ENCODE measurements around the gene PHYKPL.
A peak's percentile ranks its signal among the peaks of the same experiment; 100 is the strongest.
"Not testable (repeated sequence)": the region's sequence is repeated elsewhere in the genome, so short reads cannot be mapped to it uniquely, and the experiment has no call there.

The PHYKPL gene

DNA sequence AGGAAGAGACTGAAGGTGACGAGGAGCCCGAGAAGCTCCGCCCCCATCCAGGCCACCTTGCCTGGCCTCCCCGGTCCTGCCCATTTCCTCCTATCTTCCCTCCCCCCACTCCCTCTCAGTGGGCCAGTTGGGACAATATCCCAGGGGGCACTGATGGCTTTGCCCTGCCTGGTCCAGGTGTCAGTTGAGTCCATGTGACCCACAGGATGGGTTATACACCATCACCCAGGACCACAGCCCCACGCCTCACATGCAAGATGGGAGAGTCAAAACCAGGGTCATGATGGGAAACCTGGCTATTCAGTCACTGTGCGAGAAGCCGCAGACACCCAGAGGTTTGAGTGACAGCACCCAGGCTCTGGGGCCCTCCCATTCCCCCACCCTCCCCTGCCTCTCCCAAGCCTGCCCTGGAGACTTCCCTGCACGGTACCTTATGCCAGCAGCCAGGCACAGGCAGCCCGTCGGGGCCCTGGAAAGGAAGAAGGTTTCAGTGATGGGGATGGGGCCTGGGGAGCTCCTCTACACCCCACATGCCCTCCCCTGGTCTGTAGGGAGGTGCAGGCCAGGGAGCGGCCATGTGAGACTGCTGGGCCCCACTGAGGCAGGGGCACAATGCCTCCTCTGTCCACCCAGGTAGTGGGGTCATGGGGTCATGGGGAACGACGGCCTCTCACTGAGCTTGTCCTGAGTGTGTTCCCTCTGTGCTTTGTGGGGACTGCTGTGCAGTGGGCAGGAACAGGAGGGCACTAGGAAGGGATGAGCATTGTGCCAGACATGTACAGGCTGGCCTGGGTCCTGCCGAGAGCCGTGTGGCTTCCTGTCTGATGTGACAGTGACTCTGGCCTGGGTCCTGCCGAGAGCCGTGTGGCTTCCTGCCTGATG lies 6.3 kb upstream of the PHYKPL start:
- peak; percentile 10 for DNase-seq

DNA sequence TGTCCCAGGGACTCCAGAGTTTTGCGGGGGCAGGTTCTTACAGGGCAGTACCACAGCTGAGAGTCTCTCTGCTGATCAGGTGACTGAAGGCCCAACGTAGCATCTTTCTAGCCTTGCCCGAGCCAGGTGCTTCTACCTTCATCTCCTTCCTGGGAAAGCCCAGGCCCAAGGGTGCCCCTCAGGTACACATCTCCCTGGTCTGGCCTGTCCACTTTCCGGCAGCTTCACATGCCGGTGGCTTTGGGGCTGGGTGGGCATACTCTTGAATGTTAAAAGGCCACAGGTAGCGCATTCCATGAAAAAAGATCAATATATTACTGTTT lies 5.7 kb upstream of the PHYKPL start:
- no peak for DNase-seq

DNA sequence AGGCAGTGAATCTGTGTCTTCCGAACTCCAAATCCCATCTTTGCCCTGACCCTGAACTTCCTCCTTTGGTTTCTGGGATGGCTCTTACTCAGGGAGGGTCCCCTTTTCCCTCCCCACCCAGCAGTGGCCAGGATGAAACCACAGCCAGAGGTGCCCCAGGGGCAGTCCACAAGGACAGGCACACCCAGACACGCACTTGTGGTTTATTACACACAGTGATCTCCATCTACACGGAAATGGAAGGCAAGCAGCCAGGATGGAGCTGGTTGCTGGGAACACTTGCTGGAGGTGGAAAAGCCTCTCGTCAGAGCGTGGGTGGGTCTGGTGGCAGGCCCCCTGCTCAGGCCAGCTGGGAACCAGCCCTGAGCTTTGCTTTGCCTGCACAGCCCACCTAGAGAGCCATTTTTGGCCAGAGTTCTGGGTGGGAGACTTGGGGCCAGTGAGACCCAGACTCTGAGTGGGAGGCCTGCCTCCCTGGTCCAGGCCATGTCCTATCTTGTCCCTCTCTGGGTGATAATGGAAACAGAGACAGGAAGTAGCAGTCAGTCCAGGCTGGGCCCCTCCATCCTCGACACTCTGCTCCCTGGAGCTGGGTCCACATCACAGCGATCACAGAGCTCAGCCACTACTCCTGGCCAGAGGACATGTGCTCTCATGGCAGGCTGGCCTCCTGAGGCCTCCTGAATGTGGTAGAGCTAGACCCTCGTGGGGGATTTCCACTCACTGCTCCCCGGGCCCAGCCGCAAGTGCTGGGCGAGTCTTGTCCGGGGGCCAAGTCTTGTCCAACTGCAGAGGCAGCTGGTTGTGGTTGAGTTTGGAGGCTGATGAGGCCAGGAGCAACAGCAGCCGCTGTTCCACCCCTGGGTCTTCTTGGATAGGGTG lies 5.1 kb upstream of the PHYKPL start:
- no peak for DNase-seq

DNA sequence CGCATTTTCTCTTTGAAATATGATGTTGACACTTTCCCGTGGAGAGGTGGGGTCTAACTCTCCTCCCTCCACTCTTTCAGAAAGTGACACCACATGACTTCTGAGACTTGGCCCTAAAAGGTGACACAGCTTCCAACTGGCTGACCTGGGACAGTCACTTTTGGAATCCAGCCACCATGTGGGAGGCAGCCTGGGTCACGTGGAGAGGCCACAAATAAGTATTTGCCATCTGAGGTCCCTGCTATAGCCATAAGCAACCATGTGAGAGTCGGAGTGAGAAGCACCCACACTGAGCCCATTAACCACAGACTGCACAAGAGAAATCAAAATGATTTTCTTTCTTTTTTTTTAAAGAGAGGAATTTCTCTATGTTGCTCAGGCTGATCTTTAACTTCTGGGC lies 4.1 kb upstream of the PHYKPL start:
- no peak for DNase-seq

DNA sequence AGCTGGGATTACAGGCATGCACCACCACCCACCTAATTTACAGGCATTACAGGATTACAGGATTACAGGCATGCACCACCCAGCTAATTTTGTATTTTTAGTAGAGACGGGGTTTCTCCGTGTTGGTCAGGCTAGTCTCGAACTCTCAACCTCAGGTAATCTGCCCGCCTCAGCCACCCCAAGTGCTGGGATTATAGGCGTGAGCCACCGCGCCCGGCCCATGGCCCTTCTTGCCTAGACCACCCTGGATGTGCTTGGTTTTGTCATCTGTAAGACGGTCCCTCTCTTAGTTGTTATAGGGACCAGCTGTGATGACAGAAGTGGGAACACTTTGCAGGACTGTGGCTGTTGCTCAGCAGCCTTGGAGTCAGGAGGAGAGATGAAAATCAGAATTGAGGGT lies 3.5 kb upstream of the PHYKPL start:
- DNase-seq = no peak

DNA sequence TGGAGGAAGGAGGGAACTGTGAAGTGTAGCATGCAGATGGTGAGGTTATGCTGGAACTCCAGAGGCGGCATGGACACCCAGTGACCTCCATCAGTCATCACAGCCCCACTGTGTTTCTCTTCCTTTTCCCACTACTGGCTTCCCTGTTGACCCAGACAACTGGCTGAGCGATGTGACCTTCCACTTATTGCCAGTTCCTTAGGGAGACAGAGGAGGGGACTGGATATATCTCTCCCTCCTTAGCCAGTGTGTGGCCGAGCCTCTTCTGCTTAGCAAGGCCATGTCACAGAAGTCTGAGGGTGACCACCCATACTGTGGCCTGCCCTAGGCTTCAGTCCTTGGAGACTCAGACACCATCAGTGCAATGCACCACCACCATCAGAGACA lies 3.0 kb upstream of the PHYKPL start:
- no peak for DNase-seq

DNA sequence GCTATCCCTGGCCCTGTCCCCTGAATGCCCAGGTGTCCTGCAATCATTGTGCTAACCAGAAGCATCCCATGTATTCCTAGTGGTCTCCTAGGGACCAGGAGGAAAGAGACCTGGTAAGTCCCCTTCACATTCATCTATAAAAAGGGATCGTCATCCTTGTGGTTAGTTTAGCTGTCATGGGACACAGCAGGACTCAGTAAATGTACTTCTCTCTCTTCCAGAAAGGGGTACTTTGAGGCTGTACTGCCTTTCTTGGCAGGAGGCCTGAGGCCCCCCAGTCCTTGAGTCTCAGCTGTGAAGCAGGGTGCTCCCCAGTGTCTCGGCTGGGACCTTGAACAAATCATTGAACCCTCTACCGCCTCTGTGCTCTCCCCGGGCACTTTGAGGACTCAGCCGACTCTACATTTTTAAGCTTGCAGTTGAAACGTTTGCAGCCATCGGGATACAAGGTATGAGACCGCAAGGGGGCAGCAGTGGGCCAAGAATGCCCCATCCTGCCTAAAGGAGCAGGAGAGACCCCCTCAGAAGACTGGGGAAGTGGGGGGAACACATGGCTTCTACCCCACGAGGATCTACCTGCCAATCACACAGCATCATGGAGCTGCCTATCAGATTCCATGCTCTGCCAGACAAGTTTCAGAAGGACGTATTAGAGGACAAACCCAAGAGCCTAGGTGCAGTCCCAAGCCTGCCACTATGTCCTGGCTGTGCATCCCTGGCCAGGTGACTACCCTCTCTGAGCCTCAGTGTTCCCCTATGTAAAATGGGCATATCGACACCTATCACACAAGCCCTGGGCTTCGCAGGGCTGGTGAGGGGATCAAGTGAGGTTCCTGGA lies 2.4 kb upstream of the PHYKPL start:
- DNase-seq = peak; percentile 74

DNA sequence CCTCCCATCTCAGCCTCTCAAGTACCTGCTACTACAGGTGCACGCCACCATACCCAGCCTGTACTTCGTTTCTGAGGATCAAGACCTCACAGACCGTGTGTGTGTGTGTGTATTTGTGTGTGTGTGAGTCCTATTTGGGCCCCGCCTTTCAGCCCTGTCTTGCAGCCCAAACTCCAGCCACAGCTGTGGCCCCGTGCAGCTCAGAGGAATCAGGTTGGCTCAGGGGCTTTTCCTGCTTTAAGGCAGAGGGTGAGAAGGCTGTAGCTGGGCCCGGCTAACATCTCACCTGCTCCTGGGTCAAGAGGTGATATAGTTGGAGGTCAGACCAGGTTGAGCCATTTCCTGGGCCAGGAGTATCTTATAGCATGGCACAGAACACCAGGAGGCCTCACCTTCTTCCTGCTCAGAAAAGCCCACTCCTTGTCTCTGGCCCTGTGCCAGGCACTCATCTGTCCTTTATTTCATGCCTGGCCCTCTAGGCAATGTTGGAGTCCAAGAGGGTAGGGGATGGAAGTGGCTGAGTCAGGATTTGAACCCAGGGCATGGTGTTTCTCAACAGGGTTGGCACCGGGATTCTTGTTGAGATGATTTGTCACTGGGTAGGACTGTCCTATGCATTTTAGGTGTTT lies 1.6 kb upstream of the PHYKPL start:
- no peak for DNase-seq

DNA sequence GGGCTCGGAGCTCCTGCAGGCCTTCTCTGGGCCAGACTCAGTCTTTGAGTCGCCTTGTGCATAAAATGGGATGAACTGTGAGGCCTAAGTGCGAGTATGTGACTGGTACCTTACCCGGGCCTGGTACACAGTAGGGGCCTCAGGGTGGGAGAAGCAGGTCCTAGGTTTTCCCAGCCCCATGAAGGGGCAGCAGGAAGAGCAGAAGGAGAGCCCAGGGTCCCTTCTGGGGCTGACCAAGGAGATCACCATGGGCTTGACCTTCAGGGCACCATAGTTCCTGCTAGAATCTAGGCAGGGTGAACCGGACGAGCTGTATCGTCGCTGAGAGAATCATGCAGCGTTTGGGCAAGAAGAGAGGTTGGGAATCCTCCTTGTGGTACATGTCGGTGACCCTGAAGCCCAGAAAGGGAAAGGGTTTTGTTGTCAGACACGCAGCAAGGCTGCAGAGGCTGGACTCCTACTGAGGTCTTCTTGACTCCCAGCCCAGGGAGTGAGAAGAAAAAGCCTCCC lies 373 bp upstream of the PHYKPL start:
- DNase-seq = no peak

DNA sequence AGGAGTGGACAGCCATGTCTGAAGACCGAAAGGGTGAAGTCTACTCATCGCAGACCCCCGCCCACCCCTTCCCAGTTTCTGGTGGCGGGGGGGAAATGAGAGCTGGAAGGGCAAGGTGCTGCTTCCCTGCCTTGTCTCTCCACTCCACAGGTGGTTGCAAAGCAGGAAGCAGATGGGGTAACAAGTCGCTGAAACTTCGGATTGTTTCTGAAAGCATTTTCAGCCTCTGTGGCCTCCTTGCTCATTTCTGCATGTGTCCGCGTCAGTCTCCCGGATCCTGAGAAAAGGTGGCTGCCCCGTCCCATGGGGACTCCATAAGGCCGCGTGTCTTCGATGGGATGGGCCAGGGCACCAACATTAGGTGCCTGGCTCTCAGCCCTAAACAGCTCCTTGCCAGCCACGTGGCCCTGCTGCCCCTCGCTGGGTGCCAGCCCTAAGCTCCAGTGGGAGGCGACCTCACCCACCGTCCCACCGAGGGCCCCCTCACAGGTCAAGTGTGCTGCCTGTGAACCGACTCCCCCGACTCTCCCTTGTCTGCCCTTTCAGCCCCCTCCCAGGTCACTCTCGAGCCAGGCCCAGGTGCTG lies 971 bp downstream of the PHYKPL start:
- no peak for DNase-seq

DNA sequence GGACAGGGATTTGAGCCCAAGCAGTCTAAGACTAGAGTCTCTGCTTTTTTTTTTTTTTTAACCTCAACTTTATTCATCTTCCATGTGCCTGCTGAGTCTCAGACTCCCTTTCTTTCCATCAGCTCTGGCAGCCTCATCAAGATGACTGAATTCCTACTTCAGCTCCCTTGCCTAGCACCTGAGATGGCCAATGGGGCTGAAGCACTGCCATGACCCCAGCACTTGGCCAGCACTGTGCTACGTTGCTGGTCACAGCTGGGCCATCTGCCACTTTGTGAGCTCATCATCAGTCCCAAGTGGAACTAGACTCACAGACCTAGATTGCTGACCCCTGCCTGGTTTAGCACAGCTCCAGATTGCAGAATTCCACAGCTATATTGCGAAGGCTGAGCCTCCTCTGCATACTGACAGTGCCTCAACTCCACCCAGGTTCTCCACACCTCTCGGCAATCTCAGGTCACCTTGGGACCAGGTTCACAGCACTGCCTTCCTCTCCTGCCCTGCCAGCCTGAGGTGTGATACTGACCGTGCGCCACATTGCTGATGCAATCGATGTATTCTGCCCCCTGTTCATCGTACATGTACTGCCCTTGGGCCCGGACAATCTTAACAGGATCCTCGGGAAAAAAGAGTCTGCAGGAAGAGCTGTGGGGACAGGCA lies 1.6 kb downstream of the PHYKPL start:
- DNase-seq = no peak

DNA sequence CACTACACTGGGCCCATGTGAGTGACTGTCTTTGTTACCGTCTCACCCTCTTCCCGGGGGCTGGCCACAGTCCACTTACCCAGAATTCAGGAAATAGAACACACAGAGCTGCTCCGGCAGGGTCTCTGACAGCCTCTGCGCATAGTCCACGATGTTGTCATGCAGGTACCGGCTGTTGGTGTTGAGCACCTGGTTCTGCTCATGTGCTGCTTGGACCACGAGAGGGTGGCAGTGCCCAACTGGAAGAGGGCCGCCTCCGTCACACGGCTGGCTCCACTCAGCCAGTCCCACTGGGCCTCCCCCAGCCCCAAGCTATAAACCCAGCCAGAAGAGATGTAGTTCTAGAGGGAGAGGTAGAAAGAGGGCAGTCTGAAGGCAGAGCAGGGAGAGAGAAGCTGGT lies 2.7 kb downstream of the PHYKPL start:
- no peak for DNase-seq

DNA sequence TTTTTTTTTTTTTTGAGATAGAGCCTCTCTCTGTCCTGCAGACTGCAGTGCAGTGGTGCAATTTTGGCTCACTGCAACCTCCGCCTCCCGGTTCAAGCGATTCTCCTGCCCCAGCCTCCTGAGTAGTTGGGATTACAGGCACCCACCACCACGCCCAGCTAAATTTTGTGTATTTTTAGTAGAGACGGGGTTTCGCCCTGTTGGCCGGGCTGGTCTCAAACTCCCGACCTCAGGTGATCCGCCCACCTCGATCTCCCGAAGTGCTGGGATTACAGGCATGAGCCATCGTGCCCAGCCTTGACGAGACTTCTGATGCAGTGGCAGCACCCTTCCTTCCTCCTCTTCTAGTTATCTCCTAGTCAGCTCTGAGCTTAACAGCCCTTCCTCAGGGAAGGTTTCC lies 3.5 kb downstream of the PHYKPL start:
- not testable (repeated sequence) for DNase-seq

DNA sequence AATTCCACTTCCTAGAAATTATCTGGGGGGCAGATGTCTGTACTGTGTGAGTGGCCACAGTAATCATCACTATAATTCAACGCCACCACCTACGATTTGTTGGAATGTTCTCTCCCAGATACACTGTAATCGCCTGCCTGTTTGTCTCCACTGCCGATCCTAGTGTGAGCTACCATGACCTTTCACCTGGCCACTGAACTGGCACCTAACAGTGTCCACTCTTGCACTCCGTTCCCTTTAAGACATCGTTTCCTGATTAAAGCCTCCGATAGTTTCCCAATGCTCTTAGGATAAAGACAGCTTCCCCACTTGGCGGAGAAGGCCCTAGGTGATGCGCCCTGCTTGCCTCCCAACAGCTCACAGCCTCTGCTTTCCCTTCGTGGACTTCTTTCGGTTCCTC lies 4.0 kb downstream of the PHYKPL start:
- DNase-seq = no peak

DNA sequence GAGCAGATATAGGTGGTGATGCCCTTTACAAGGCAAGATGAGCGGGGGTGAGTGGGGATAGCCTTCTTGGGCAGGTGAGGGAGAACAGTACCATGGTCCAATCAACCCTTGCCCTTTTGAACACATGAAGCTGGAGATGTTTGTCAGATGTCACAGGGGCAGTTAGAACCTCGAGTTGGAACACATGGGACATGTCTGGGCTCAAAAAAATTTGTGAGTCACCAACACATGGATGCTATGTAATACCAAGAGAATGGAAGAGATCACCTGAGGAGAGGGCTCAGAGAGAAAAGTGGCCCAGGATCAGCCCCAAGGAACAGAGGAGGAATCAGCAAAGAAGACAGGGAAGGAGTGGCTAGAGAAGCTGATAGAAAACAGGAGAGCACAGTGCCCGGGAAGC lies 4.7 kb downstream of the PHYKPL start:
- no peak for DNase-seq

DNA sequence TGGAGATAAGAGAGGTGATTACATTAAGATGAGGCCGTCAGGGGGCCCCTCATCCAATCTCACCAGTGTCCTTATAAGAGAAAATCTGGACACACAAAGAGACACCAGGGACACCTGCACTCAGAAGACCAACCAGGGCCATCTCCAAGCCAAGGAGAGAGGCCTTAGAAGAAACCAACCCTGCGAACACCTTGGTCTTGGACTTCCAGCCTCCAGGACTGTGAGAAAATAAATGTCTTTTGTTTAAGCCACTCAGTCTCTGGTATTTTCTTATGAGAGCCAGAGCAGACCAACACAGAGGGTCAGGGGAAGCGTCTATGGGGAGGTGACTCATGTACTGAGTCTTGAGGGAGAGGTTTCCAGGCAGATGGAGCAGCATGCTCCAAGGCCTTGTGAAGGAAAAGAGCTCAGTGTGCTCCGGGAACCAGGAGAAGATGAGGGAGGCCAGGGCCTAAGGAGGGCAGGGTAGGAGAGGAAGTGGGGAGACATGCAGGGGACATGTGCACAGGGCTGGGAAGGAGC lies 5.4 kb downstream of the PHYKPL start:
- DNase-seq = no peak

DNA sequence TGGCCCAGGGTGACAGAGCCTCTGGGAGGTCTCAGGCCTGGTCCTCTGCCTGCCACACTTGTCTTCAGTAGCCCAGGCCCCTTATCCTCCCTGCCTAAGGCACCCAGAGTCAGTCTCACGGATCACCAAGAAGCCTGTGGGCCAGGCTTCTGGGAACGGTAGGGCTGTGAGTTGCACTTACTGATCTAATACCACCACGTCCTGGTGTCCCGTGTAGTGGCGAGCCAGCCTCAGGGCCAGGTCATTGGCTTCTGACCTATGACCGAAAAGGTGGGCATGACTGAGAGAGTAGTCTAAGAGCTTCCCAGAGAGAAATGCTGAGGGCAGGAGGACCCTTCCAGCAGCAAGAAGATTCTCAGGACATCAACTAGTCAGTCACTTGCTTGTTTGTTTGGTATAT lies 7.4 kb downstream of the PHYKPL start:
- no peak for DNase-seq

DNA sequence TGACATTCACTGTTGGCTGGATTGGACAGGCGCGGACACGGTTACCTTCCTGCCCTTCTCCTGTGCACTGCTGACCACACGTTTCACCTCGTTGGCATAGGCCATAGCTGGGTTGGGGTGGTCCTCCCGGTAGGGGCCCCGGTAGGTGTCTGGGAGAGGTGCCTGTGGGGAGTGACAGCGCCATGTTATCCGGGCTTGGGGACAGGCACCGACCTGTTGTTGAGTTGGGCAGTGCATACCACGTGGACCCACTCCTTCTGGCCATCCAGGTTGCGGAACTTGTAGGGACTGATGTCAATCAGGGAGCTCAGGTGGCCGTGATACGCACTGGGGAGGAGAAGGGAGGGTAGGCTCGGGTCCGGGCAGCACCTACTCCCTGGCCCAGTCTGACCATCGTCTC lies 8.2 kb downstream of the PHYKPL start:
- DNase-seq = no peak

DNA sequence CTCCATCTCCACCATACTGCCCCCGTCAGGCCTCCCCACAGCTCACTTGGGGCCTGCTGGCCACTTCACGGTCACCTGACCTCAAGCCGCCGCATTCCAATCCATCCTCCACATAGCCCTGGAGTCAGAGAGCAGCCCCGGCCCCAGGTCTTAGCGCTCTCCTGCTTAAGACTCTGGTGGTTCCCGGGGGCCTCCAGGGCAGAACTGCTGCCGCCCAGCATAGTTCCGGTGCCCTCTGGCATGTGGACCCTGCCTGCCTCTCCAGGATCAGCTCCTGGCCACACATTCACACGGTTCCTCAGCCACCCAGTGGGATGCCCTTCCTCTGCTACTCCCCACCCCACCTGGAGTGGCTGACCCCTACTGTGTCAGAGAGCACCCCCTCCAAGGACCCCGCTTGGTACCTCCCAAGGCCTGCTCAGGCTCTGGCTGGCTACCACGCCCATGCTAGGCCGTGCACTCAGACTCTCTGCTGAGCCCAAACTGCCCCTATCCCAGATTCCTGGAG lies 8.7 kb downstream of the PHYKPL start:
- no peak for DNase-seq

DNA sequence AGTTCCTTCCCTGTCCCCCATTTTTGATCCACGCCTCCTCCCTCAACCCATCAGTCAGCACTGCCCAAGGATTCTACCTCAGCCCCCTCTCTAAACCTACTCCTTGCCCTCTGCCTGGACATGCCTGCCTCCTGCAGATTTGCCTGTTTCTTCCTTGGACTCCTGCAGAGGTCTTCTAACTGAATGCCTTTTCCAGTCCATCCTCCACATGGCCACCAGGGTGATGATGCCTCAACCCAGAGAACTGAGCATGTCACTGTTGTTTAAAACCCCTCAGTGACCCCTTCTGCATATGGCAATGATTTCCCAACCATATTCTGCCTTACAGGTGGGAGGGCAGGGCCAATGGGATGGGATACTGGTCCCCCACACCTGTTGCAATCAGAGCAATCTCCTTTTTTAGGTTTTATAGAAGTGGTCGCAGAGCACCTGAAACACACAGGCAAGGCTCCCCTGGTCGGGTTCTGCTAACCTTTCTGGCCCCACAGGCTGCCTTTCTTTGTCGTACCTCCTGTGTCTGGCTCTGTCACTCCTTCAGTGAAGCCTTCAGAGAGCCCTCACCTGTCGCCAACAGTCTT lies 9.3 kb downstream of the PHYKPL start:
- no peak for DNase-seq

DNA sequence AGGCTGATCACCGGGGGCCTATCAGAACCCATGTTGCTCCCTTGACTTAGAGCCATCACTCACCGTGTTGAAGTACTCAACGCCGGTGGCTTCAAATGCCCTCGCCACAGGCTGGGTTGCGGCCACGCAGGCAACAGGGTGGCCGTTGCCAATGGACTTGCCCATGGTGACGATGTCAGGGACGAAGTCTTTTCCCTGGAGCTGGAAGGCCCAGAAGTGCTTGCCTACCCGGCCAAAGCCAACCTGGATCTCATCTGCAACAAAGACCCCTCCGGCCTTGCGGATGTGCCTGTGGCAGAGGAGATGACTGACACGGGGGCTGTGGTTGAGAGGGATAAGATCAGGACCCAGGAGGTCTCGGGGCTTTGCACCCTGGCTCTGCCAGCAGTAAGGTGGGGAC lies 10.3 kb downstream of the PHYKPL start:
- DNase-seq = no peak
